Adrenal gland (tissue), 12 donors: ENCODE measurements around the gene OR51B5. TPM values are rescaled to one million over a fixed set of nuclear protein-coding genes. Genes with fewer than 3 reads are reported as not detected.

Source experiments
- DNase-seq, 7 donors: peaks; one replicate each; pipeline ENCODE4 v3.0.0-alpha.2; 2019 to 2020
- H3K27ac ChIP-seq, 5 donors: fragments of 200-600 bp; sonication (generic) in 4 of 5; 1 replicate in 3 of 5; 2 replicates in 2 of 5; pipeline versions ENCODE4 v1.5.1 to v1.8.0; 2016 to 2020; ENCODE audit warnings: mild to moderate bottlenecking in 1 of 5
- H3K27me3 ChIP-seq: fragments of 200-600 bp; 2 replicates; pipeline ENCODE4 v1.8.0; 2021
- H3K36me3 ChIP-seq, 2 donors: fragments of 200-600 bp; replicated peaks in 1 of 2; 1 replicate in 1 of 2; 2 replicates in 1 of 2; pipeline versions ENCODE4 v1.5.1 to v1.8.0; 2018 to 2022
- H3K4me1 ChIP-seq, 2 donors: fragments of 200-600 bp; replicated peaks in 1 of 2; 1 replicate in 1 of 2; 2 replicates in 1 of 2; pipeline versions ENCODE4 v1.5.1 to v1.8.0; 2018 to 2021
- H3K4me3 ChIP-seq, 4 donors: fragments of 200-600 bp; sonication (generic) in 3 of 4; one replicate each; pipeline ENCODE4 v1.5.1; 2016 to 2018
- H3K9me3 ChIP-seq, 3 donors: fragments of 200-600 bp; sonication (generic) in 1 of 3; replicated peaks in 1 of 3; 1 replicate in 2 of 3; 2 replicates in 1 of 3; pipeline versions ENCODE4 v1.5.1 to v1.8.0; 2016 to 2021
- POLR2A ChIP-seq, 2 donors: fragments of 450-650 bp; IDR thresholded peaks; one replicate each; pipeline ENCODE4 v1.6.1; 2017; ENCODE audit warnings: antibody characterized with exemption in 2 of 2, mild to moderate bottlenecking in 2 of 2, moderate library complexity in 1 of 2
- WGBS, 4 donors: extraction: QIAGEN DNeasy Blood & Tissue Kit in 2 of 4; methylation state at CpG; one replicate each; pipeline versions ENCODE4 v1.1.5 to v1.1.7; 2013 to 2017; 5-methylcytosine and 5-hydroxymethylcytosine counted together
- intact Hi-C, 2 donors: fragments of 100-400 bp; cut with DNase I; formaldehyde crosslinking; loops; one replicate each; pipeline versions ENCODE4 v1.14.1 to v1.15.0; 2022 to 2023
- polyA plus RNA-seq, 3 donors: library from polyadenylated mRNA; stranded (reverse); fragments of 200-250 nt in 2 of 3; fragments of 350-450 nt in 1 of 3; fragmentation: Illumina TruSeq in 1 of 3; extraction: RNeasy Lipid Tissue Mini Kit (QIAGEN cat#74804) in 1 of 3; gene quantifications; one replicate each; pipeline ENCODE4 v1.2.3, GENCODE V29; 2013 to 2014
- total RNA-seq, 9 donors: library from RNA; depleted of rRNA in 4 of 9; stranded (reverse); fragments of >200 nt in 4 of 9; fragments of 120-200 nt in 1 of 9; fragmentation: NEBNext Ultra II Directional in 1 of 9; extraction: Animal tissue kit (Norgen Biotek cat#: 25700) in 1 of 9; gene quantifications; one replicate each; pipeline versions ENCODE4 v1.1.0 to v1.2.4, GENCODE V29; 2013 to 2023
- TF ChIP-seq, protein P1 (sequence below), 6 experiments: fragments of 450-650 bp in 4 of 6; fragments of 200-600 bp in 2 of 6; sonication (generic) in 1 of 6; IDR thresholded peaks; 1 replicate in 5 of 6; 2 replicates in 1 of 6; pipeline versions ENCODE4 v1.5.1 to v1.8.0; 2016 to 2021; ENCODE audit warnings: antibody characterized with exemption in 6 of 6, mild to moderate bottlenecking in 2 of 6, moderate library complexity in 1 of 6
- donor health status: healthy with polysubstance abuse.
- donor health status: Bipolar disorder and iron deficiency.
- donor health status: DM: yes; HTN: yes; CAD: no.
- donor health status: DM: no; HTN: no; CAD: no.
- donor health status: DM: no; HTN: no; CAD: no.
- donor health status: DM: yes; HTN: yes; CAD: no.

OR51B5 gene
- total and polyA plus RNA-seq, 12 donors = 0.16 to 2.9 (median 0.46) TPM; not detected in 4

- H3K4me3 ChIP-seq = no peak overlapping the region
- H3K36me3 ChIP-seq = no peaks in the 10 kb centered on the region
- H3K4me1 ChIP-seq = no peaks in the 10 kb centered on the region
- H3K27me3 ChIP-seq = no peaks in the 10 kb centered on the region
- WGBS, 4 donors = 61 to 75% (median 72%) methylated on average over 4 of the region's 4 CpGs
- TF ChIP-seq, protein P1, sequence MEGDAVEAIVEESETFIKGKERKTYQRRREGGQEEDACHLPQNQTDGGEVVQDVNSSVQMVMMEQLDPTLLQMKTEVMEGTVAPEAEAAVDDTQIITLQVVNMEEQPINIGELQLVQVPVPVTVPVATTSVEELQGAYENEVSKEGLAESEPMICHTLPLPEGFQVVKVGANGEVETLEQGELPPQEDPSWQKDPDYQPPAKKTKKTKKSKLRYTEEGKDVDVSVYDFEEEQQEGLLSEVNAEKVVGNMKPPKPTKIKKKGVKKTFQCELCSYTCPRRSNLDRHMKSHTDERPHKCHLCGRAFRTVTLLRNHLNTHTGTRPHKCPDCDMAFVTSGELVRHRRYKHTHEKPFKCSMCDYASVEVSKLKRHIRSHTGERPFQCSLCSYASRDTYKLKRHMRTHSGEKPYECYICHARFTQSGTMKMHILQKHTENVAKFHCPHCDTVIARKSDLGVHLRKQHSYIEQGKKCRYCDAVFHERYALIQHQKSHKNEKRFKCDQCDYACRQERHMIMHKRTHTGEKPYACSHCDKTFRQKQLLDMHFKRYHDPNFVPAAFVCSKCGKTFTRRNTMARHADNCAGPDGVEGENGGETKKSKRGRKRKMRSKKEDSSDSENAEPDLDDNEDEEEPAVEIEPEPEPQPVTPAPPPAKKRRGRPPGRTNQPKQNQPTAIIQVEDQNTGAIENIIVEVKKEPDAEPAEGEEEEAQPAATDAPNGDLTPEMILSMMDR (IDR thresholded peaks at IDR 0.05) = peak; percentile 69 to 80 (median 76)
- TF ChIP-seq POLR2A (IDR thresholded peaks at IDR 0.05) = no peak
- H3K9me3 ChIP-seq = no peaks in the 10 kb centered on the region
- DNase-seq = peak; percentile 55 to 79 (median 66)
- intact Hi-C loops = loop anchor here in 1 of 2 donors (5.0 to 10.0 kb wide), 2 partner anchors 179 to 256 kb away; partner anchors contain the start of gene OR51V1
- H3K27ac ChIP-seq = no peak overlapping the region
Measured at GRCh38 chr11:5380740-5381342, 37.5 kb upstream of the OR51B5 start.

DNA sequence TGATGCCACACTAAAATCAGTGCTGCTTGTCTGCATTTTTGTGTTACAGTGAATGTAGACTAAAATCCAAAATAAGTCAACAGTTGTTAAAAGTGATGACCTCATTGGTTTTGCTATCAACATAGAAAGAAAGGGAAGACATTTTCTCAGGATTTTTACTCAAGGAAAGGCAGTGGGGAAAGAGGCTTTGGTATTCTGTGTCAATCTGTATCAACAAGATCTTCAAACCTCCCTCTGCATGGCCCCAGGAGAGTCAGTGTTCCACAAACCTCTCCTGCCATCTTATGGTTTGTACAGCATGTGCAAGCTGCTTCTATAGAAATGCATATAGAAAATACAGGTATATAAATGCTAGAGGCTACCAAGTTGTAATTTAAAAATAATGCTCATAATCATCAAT is 26.5 kb upstream of the OR51B5 start:
- intact Hi-C loops = no loop called here
- Histone ChIP-seq H3K27me3 (no peaks in the 10 kb centered on the region), H3K27ac (no peak overlapping the region), H3K4me3 (no peak overlapping the region), H3K4me1 (no peaks in the 10 kb centered on the region), H3K9me3 (no peaks in the 10 kb centered on the region), H3K36me3 (no peaks in the 10 kb centered on the region)
- DNase-seq = no peak
- TF ChIP-seq, protein P1 (IDR thresholded peaks at IDR 0.05) = no peak
- no peak for TF ChIP-seq POLR2A (IDR thresholded peaks at IDR 0.05)

DNA sequence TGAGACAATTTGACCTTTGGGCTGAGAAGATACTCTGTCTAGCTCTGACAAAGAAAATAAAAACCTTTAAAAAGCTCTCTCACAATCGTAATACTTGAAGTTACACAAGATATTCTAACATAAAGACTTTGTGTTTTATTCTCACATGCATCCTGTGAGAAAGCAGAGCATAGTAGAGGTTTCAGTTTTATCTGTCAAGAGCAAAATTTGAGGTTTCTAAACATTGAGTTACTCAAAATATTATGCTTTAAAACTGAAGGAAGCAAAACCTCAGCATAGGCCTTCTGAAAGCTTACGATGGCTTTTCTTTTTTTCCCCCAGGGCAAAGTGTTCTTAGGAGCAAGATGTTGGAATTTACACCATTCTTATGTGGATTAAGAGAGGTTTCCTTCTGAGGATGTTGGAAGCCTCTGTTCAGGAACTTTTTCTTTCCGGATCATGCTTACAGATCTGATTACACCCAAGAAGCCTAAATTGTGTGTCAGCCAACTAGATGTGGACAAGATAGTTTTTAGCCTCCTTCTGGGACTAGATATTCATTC is 25.2 kb upstream of the OR51B5 start:
- H3K4me1 ChIP-seq = no peaks in the 10 kb centered on the region
- H3K9me3 ChIP-seq = no peaks in the 10 kb centered on the region
- 60 to 78% (median 68%) methylated on average over 3 of the region's 3 CpGs for WGBS, 4 donors
- no peaks in the 10 kb centered on the region for H3K27me3 ChIP-seq
- TF ChIP-seq, protein P1 (IDR thresholded peaks at IDR 0.05) = no peak
- no peak for TF ChIP-seq POLR2A (IDR thresholded peaks at IDR 0.05)
- no peak overlapping the region for H3K4me3 ChIP-seq
- no peaks in the 10 kb centered on the region for H3K36me3 ChIP-seq
- no peak overlapping the region for H3K27ac ChIP-seq
- no peak for DNase-seq
- intact Hi-C loops = no loop called here

DNA sequence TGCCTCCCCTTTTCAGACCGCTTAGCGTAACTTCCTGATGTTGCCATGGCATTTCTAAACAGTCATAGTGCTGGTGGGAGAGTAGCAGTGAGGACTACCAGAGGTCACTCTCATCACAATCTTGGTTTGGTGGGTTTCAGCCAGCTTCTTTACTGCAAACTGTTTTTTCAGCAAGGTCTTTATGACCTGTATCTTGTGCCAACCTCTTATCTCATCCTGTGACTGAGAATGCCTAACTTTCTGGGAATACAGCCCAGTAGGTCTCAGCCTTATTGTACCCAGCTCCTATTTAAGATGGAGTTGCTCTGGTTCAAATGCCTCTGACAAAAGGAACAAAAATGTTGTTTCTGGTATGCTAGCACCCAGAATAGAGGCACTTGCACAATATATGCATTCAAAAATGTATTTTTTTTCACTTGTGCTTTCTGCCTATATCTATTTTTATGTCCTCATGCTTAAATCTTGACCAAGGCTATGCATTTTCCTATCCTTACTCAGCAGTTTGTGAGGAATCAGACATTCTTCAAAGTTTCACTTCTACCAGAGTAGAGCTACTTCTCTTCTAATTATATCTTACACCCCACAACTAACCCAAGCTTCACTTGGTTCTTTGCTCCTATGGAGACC is 24.2 kb upstream of the OR51B5 start:
- H3K4me3 ChIP-seq = no peak overlapping the region
- peak in 5 of 7 donors; percentile 9 to 51 (median 15) for DNase-seq
- intact Hi-C loops = no loop called here
- no peak overlapping the region for H3K27ac ChIP-seq
- H3K36me3 ChIP-seq = no peaks in the 10 kb centered on the region
- H3K27me3 ChIP-seq = no peaks in the 10 kb centered on the region
- no peaks in the 10 kb centered on the region for H3K4me1 ChIP-seq
- TF ChIP-seq, protein P1 (IDR thresholded peaks at IDR 0.05) = no peak
- TF ChIP-seq POLR2A (IDR thresholded peaks at IDR 0.05) = no peak
- H3K9me3 ChIP-seq = no peaks in the 10 kb centered on the region
- WGBS, 4 donors = 40 to 76% (median 61%) methylated on average over 2 of the region's 2 CpGs
